ENCODE results near the gene LTBP2. TPM values are rescaled to one million over a fixed set of nuclear protein-coding genes. Genes with fewer than 3 reads are reported as not detected.

Gene LTBP2
- total and polyA plus RNA-seq, 2 of the 8 experiments (the other 6 are each of a cell fraction or from before 2014, with no cell fraction given), result 0.48 to 0.89 TPM

GRCh38 chr14:74518221-74518620 lies 93.8 kb downstream of the LTBP2 start:
- WGBS, 2 experiments (ENCODE audit: extremely low coverage in 1 of 2, insufficient coverage in 1 of 2, insufficient read length in 1 of 2, insufficient replicate concordance in 2 of 2, low coverage in 1 of 2, low lambda C conversion rate in 2 of 2, missing lambda C conversion rate in 1 of 2), result 89% methylated on average over 6 of the region's 6 CpGs; no CpG with 5 or more reads in 1 of the 2 experiments
- Histone ChIP-seq H2BK15ac (ENCODE audit: low read length) (no peak overlapping the region), H3K79me2 (ENCODE audit: control insufficient read depth in 1 of 2, insufficient read depth in 2 of 2, low read length in 2 of 2) (no peaks in the 10 kb centered on the region), H3K56ac (replicated peaks; ENCODE audit: insufficient read length, low read depth, low read length) (no peak overlapping the region), H2BK120ac (replicated peaks; ENCODE audit: low read depth, low read length) (no peak overlapping the region), H3K14ac (ENCODE audit: insufficient read length) (no peak overlapping the region), H4K8ac (ENCODE audit: extremely low read depth, insufficient read depth, low read length) (no peak overlapping the region), H3K18ac (ENCODE audit: extremely low read depth, low read length) (no peak overlapping the region), H3K9ac (replicated peaks in 1 of 4; ENCODE audit: extremely low read depth in 1 of 4, low read depth in 3 of 4, low read length in 3 of 4) (no peak overlapping the region), H3K27ac (ENCODE audit: low read depth, low read length) (no peak overlapping the region), H4K5ac (ENCODE audit: insufficient read length, low read depth, low read length) (no peak overlapping the region), H3K9me3 (ENCODE audit: insufficient read depth in 2 of 2, low read depth in 1 of 2, low read length in 1 of 2) (no peaks in the 10 kb centered on the region), H3K4me1 (replicated peaks in 1 of 4; ENCODE audit: control insufficient read depth in 3 of 4, insufficient read depth in 4 of 4, low read length in 3 of 4) (peaks cover 3 to 10% (median 4%) of the 10 kb centered on the region in 4 experiments; a peak in 5 of 7 replicates), H3K27me3 (replicated peaks in 1 of 4; ENCODE audit: control insufficient read depth in 3 of 4, extremely low read depth in 1 of 4, insufficient read depth in 3 of 4, low read length in 3 of 4) (no peaks in the 10 kb centered on the region; a peak in 1 of 7 replicates), H2AK5ac (ENCODE audit: low read depth, low read length) (no peak overlapping the region), H3K79me1 (ENCODE audit: low read depth, low read length) (no peaks in the 10 kb centered on the region), H2BK12ac (ENCODE audit: low read depth, low read length) (no peak overlapping the region), H4K91ac (replicated peaks; ENCODE audit: insufficient read length, low read length) (no peak overlapping the region), H2BK20ac (ENCODE audit: low read length) (no peak overlapping the region), H3K4me3 (ENCODE audit: extremely low read depth in 1 of 4, insufficient read depth in 2 of 4, low read depth in 3 of 4, low read length in 4 of 4) (no peak overlapping the region), H3K23me2 (ENCODE audit: low read depth, low read length) (no peaks in the 10 kb centered on the region), H4K20me1 (replicated peaks in 1 of 2; ENCODE audit: control insufficient read depth in 1 of 2, insufficient read depth in 2 of 2, low read length in 2 of 2) (no peaks in the 10 kb centered on the region), H3K4ac (replicated peaks; ENCODE audit: insufficient read length, low read depth, low read length) (no peak overlapping the region), H3K4me2 (ENCODE audit: insufficient read depth in 1 of 2, low read depth in 2 of 2, low read length in 2 of 2) (no peak overlapping the region), H2BK5ac (ENCODE audit: low read depth, low read length) (no peak overlapping the region), H2AFZ (ENCODE audit: low read length) (no peak overlapping the region), H3K36me3 (ENCODE audit: control insufficient read depth in 2 of 4, insufficient read depth in 4 of 4, low read length in 3 of 4) (no peaks in the 10 kb centered on the region), H3K23ac (ENCODE audit: insufficient read length) (no peak overlapping the region)
- DNase-seq (ENCODE audit: low read depth in 1 of 2, low spot score in 2 of 2), result no peak
- POLR2A ChIA-PET (ENCODE audit: partially characterized antibody), result interaction anchor here (0.6 to 2.7 kb wide), 2 partner anchors 9 to 322 kb away, joined by 3 to 7 read pairs; no protein-coding TSS in a partner anchor
- no peak for FAIRE-seq
- CTCF ChIA-PET (ENCODE audit: partially characterized antibody), result interaction anchor here (1.6 to 5.7 kb wide), 5 partner anchors 10 to 56 kb away, joined by 3 to 51 read pairs (median 20); no protein-coding TSS in a partner anchor
- TF ChIP-seq RFX5 (IDR thresholded peaks at IDR 0.05; ENCODE audit: borderline replicate concordance, low read depth, low read length), result no peak
- TF ChIP-seq EGR1 (IDR thresholded peaks at IDR 0.05; ENCODE audit: borderline replicate concordance, low read depth, low read length), result no peak
- no peak for TF ChIP-seq RNF2 (IDR thresholded peaks at IDR 0.05; ENCODE audit: borderline replicate concordance, low read depth, low read length, missing control alignments, poor library complexity, severe bottlenecking)
- TF ChIP-seq GABPA (IDR thresholded peaks at IDR 0.05; ENCODE audit: borderline replicate concordance, insufficient read depth, low read length), result no peak
- TF ChIP-seq SIN3A (conservative IDR thresholded peaks at IDR 0.05 in 1 of 2, IDR thresholded peaks at IDR 0.05 in 1 of 2; ENCODE audit: low read depth in 1 of 2, low read length in 2 of 2), result no peak
- no peak for TF ChIP-seq TCF12 (IDR thresholded peaks at IDR 0.05; ENCODE audit: low read depth, low read length)
- no peak for TF ChIP-seq SP2 (IDR thresholded peaks at IDR 0.05; ENCODE audit: low read length)
- TF ChIP-seq YY1 (IDR thresholded peaks at IDR 0.05; ENCODE audit: low read depth, low read length), result no peak
- TF ChIP-seq MAFK (IDR thresholded peaks at IDR 0.05; ENCODE audit: low read depth, low read length), result no peak
- no peak for TF ChIP-seq SIX5 (IDR thresholded peaks at IDR 0.05; ENCODE audit: low read depth, low read length)
- TF ChIP-seq RBBP5 (IDR thresholded peaks at IDR 0.05; ENCODE audit: borderline replicate concordance, low read depth, low read length), result no peak
- TF ChIP-seq BCL11A (IDR thresholded peaks at IDR 0.05; ENCODE audit: low read depth in 2 of 2, low read length in 2 of 2), result no peak
- no peak for TF ChIP-seq SAP30 (IDR thresholded peaks at IDR 0.05; ENCODE audit: insufficient read depth, insufficient replicate concordance, low read length)
- no peak for TF ChIP-seq RXRA (IDR thresholded peaks at IDR 0.05; ENCODE audit: insufficient read depth, low read depth, low read length)

Measured in H1 (cell line).